Measurements from ENCODE around the gene MRPL37.

DNA sequence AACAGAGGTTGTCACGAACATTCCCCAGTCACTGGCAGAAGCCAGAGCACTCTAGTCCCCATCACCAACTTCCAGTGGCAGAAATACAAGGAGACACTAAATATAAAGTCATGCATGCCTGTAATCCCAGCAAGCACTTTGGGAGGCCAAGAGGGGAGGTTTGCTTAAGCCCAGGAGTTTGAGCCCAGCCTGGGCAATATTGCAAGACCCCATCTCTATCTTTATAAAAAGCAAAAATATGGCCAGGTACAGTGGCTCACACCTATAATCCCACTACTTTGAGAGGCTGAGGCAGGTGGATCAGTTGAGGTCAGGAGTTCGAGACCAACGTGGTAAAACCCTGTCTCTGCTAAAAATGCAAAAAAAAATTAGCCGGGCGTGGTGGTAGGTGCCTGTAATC is 6.5 kb upstream of the MRPL37 start:
- TF ChIP-seq, protein P1, sequence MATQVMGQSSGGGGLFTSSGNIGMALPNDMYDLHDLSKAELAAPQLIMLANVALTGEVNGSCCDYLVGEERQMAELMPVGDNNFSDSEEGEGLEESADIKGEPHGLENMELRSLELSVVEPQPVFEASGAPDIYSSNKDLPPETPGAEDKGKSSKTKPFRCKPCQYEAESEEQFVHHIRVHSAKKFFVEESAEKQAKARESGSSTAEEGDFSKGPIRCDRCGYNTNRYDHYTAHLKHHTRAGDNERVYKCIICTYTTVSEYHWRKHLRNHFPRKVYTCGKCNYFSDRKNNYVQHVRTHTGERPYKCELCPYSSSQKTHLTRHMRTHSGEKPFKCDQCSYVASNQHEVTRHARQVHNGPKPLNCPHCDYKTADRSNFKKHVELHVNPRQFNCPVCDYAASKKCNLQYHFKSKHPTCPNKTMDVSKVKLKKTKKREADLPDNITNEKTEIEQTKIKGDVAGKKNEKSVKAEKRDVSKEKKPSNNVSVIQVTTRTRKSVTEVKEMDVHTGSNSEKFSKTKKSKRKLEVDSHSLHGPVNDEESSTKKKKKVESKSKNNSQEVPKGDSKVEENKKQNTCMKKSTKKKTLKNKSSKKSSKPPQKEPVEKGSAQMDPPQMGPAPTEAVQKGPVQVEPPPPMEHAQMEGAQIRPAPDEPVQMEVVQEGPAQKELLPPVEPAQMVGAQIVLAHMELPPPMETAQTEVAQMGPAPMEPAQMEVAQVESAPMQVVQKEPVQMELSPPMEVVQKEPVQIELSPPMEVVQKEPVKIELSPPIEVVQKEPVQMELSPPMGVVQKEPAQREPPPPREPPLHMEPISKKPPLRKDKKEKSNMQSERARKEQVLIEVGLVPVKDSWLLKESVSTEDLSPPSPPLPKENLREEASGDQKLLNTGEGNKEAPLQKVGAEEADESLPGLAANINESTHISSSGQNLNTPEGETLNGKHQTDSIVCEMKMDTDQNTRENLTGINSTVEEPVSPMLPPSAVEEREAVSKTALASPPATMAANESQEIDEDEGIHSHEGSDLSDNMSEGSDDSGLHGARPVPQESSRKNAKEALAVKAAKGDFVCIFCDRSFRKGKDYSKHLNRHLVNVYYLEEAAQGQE (tag by site-specific recombination; IDR thresholded peaks at IDR 0.05): no peak
- TF ChIP-seq, protein P2, sequence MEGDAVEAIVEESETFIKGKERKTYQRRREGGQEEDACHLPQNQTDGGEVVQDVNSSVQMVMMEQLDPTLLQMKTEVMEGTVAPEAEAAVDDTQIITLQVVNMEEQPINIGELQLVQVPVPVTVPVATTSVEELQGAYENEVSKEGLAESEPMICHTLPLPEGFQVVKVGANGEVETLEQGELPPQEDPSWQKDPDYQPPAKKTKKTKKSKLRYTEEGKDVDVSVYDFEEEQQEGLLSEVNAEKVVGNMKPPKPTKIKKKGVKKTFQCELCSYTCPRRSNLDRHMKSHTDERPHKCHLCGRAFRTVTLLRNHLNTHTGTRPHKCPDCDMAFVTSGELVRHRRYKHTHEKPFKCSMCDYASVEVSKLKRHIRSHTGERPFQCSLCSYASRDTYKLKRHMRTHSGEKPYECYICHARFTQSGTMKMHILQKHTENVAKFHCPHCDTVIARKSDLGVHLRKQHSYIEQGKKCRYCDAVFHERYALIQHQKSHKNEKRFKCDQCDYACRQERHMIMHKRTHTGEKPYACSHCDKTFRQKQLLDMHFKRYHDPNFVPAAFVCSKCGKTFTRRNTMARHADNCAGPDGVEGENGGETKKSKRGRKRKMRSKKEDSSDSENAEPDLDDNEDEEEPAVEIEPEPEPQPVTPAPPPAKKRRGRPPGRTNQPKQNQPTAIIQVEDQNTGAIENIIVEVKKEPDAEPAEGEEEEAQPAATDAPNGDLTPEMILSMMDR (tag by site-specific recombination; IDR thresholded peaks at IDR 0.05): no peak
- TF ChIP-seq ZNF311 (tag by site-specific recombination; IDR thresholded peaks at IDR 0.05; ENCODE audit: borderline replicate concordance) (no peak), ZNF473 (tag by site-specific recombination; IDR thresholded peaks at IDR 0.05) (no peak), MZF1 (tag by site-specific recombination; IDR thresholded peaks at IDR 0.05; ENCODE audit: borderline replicate concordance) (no peak), ZNF629 (tag by site-specific recombination; IDR thresholded peaks at IDR 0.05) (no peak), ZXDB (tag by site-specific recombination; IDR thresholded peaks at IDR 0.05) (no peak), SP2 (tag by site-specific recombination; IDR thresholded peaks at IDR 0.05) (no peak), ZNF391 (tag by site-specific recombination; IDR thresholded peaks at IDR 0.05; ENCODE audit: borderline replicate concordance, low read depth) (no peak), ZNF175 (tag by site-specific recombination; IDR thresholded peaks at IDR 0.05) (no peak)

Data from HEK293 (cell line).